HG02852 (cell line): ENCODE data around the gene MSH3.
"Not testable (repeated sequence)": the region's sequence is repeated elsewhere in the genome, so short reads cannot be mapped to it uniquely, and the experiment has no call there.

ENCODE experiments used
- ATAC-seq: cut with Tn5 transposase; IDR thresholded peaks from one replicate; pipeline ENCODE4 v1.9.1; 2021; ENCODE audit warnings: mild to moderate bottlenecking, moderate library complexity; ENCODE audit not compliant: unreplicated experiment

Gene MSH3

DNA sequence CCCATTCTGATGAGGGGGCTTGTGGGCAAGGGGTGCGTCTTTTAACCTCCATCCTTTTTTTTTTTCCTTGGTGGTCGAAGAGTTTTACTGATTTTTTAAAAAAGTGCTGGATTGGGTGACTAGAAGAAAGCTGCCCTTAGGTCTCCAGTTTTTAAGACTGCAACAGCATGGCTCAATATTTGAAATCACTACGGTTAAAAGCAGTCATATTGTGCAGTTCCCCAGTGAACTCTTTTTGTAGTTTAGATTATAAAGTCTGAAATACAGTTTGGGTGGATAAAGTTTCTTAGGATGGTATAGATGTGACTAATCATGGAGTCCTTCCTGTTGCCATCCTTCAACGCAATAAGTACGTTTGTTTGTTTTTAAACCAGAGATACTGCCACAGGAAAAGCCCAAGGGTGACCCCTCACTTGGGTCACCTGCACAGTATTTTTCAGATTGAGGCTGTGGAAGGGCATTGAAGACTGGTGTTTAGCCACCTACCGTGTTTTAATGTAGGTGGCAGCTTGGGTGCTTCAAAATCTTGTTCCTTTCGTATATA is 851 bp downstream of the MSH3 start:
- ATAC-seq: no peak

DNA sequence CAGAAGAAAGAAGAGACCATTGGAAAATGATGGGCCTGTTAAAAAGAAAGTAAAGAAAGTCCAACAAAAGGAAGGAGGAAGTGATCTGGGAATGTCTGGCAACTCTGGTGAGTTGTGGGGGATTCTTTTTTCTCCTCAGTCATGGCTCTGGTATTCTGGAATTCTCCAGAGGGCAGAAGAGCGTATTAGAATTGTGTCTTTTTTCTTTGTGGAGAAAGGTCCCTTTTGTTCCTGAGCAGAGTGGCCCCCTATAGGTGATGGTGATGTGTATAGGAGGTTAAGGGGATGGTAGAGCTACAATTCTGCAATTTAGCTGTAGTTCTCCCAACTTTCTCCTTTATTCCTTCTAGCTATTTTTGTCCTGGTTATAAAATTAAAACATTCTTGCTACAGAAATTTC is 2.0 kb downstream of the MSH3 start:
- no peak for ATAC-seq

DNA sequence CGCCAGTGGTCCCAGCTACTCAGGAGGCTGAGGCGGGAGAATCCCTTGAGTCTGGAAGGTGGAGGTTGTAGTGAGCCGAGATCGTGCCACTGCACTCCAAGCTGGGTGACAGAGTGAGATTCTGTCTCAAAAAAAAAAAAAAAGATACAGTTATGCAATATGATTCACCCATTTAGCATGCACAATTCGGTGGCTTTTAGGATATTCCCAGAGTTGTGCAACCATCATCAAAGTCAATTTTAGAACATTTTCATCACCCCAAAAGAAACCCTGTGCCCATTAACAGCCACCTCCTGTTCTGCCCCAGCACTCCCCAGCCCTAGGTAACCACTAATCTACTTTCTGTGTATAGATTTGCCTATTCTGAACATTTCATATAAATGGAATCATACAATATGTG is 4.7 kb downstream of the MSH3 start:
- no peak for ATAC-seq

DNA sequence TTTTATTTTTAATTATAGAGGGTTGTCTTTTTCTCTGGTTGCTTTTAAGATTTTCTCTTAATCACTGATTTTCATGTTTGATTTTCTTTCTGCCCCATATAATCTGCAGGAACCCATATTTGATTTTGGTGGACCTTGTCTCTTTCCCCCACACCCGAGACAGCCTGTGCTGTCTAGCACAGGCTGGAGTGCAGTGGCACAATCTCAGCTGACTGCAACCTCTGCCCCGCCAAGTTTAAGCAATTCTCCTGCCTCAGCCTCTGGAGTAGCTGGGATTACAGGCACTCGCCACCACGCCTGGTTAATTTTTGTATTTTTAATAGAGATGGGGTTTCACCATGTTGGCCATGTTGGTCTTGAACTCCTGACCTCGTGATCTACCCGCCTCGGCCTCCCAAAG is 6.2 kb downstream of the MSH3 start:
- ATAC-seq: not testable (repeated sequence)

DNA sequence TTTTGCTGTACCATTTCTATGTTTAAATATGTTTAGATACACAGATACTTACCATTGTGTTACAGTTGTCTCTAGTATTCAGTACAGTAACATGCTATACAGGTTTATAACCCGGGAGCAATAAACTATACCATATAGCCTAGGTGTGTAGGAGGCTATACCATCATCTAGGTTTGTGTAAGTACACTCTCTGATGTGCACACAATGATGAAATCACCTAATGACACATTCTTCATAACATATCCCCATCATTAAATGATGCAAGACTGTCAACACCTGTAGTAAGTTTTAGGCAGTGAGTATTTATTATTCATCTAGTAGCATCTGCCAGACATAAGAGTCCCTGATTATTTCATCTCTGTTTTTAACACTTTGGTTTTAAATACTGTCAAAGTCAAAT is 7.7 kb downstream of the MSH3 start:
- ATAC-seq: no peak

DNA sequence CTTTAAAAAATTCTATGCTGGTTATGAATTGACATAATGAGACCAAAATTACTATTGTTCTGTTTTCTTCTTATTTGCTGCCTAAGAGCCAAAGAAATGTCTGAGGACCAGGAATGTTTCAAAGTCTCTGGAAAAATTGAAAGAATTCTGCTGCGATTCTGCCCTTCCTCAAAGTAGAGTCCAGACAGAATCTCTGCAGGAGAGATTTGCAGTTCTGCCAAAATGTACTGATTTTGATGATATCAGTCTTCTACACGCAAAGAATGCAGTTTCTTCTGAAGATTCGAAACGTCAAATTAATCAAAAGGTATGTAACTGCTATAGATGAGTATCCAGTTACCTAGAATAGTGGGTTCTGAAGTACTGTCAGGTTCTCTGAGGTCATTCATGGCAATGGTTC is 10.6 kb downstream of the MSH3 start:
- ATAC-seq: no peak

DNA sequence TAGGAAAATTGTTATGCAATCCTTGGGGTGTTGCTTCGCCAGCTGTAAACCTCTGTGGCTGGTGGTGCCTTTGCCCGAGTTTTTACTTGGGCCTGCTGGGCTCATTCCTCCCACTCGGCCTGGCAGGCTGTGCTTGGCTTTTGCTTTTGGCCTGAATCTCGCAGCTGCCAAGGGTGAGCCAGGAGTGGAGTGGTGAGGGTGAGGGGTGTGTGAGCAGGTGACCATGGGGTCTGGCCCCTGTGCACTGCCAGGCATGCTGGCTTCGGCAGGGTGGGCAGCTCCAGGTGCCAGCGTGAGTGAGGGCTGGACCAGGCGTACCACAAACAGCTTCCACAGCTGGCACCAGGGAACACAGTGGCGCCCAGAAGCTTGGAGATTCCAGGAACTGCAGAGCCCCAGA is 12.9 kb downstream of the MSH3 start:
- no peak for ATAC-seq

DNA sequence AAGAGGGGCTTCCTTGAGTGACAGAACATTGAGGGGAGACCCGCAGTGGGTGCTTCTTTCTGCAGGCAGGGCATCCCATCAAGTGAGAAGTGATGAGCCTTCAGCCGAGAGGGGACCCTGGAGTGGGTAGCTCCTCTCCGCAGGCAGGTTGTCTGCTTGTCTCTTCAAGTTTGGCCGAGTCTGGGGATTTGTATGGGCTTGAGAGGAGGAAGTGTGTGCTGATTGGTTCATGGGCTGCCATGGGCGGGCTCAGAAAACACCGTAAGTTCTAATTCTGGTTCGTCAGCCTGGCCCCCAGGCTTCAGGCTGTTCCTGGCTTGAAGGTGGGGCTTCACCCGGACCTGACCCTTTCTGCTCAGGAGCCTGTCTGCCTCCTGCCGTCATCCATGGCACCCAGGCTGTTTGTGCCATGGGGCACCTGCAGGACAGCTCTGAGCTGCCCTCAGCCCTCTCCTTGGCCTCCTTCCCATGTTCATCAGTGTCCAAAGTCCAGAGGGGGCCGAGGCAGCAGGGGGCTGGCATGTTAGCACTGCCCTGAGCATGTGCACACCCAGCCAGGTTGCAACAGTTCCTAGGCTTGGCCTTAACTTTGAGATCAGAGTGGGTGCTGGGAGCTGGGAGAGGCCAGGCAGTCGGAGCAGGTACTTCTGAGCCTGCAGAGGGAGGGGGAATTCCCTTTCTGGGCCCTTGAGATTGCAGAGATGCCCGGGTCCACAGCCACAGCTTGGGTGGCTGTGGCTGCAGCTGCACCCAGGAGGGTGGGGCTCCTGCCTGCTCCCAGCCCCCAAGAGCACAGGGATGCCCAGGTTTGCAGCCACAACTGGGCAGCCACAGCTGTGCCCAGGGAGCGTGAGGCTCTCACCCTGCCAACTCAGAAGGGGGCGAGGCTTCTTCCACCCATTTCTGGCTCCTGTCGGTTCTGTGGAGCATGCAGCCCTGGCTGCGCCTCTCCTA is 13.8 kb downstream of the MSH3 start:
- peak; percentile 75 for ATAC-seq

DNA sequence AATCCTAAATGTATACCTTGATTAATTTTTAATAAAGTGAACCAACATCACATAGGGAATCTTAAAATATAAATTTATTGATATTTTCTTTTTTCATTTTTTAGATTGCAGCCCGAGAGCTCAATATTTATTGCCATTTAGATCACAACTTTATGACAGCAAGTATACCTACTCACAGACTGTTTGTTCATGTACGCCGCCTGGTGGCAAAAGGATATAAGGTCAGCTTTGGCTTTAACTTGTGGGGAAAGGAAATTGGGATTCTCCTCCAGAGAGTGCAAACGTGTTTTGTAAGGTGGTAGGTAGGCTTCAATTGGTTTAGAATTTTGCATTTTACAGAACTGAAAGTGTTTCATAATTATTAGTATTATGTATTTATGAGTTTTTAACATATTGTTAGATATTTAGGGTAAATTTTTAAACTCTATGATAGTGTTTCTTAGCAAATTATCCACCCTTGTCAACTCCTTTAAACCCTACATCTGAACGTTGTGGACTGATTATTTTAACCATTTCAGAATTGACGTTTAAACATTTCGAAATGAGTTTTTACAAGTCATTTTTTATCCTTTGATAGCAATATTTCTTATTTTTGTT is 17.8 kb downstream of the MSH3 start:
- ATAC-seq: no peak

DNA sequence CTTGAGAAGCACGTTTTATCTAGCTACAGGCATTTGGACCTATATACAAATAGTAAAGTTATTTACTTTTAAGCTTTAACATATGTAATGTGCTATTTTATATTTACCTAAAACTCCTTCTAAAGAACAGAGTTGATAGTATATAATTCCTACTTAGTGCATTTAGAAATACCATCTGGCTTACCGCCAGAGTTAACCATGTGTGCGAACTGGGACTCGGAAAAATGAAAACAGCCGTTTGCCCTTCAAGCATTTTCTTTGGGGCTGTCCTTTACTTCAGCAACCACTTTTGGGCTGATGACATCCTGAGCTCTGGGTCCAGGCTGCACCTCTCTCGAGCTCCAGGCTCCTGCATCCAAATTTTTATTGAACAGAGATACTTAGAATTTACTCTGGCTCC is 22.3 kb downstream of the MSH3 start:
- ATAC-seq: no peak

DNA sequence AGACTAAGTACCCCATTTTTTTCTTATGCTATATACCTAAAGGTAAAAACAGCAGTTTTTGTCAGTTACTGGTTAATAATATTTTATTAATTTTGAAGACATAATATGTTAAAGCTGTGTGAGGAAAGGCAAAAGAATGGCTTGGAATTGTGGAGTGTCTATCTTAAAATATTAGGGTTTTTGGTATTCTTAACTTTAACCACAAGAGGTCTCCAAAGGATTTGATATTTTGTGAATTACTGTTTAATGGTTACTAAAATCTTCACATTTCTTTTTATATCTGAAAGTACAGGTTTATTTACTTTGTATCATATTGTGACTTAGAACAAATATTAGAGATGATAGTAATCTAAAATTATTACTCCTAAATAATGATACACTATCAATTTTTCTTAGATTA is 32.3 kb downstream of the MSH3 start:
- ATAC-seq: no peak

DNA sequence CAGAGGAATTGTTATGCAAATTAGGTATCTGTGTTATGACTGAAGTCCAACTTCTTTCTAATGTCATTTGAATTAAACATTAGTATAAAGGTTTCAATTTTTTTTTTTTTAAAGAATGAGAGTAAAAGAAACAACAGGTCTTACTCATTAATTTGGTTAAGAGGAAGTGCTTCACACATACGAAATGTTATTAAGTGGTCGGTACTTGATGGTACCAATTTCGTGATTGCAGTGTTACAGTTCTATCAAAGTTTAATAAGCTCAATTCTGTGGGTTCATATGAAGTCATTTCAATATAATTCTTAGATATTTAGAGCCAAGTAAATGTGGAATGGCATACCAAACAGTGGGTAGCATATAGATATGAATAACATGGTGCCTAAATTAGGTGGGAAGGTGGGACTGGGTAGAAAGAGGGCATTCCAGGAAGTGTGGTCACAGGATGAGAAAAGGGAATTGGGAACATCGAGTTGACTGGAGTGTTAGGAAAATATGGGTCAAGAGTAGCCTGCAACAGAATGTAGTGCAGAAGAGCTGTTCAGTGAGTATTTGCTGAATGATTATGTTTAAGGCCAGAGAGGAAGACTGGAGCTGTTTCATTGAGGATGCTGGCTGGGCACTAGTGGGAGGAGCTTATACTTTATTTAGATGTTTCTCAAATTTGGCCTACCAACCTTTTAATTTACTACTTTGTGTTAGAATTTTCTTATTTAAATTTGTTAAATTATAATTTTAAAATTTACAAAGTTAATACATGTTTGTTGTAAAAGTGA is 34.4 kb downstream of the MSH3 start:
- no peak for ATAC-seq

DNA sequence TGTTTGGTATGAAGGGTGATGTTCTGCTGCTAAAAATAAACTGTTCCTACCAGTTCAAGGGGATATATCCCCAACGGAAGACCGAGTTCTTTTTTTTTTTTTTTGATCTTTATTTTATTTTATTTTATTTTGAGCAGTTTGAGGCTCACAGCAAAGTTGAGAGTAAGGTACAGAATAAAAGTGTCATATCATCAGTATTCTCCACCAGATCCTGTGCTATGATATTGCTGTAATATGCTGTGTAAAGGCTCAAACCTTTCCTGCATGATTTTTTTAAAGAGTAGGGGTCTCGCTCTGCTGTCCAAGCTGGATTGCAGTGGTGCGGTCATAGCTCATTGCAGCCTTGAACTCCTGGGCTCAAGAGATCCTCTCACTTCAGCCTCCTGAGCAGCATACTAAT is 35.2 kb downstream of the MSH3 start:
- ATAC-seq: no peak

DNA sequence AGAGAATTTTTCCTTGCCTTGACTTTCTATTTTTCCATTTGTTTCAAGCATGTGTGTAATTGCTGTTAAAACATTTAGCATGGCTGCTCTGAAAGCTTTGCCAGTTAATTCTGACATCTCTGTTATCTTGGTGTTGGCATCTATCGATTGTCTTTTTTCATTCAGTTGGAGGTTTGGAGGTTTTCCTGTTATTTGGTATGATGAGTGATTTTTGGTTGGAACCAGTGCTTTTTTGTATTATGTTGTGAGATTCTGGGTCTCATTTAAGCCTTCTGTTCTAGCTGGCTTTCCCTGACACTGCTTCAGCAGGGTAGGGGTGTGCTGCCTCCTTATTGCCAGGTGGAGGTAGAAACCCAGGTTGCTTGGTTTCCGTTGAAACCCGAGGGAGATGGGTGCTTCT is 41.2 kb downstream of the MSH3 start:
- ATAC-seq: no peak

DNA sequence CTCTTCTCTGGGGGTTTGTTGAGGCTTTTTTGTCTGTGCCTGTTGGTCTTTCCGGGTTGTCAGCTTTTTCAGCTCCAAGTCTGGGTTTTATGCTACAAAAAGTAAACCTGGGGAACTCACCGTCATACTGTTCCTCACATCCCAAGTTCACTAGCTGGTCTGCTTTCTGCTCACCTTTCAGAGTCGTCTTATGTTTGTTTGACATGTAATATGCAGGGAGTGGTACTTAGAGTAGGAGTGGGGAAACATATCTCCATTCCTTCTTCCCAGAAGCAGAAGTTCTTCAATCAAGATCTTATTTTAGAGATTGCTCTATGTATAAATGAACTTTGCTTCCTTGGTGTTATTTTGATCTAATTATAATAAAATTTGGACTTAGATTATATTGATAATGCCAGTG is 42.0 kb downstream of the MSH3 start:
- ATAC-seq: no peak

DNA sequence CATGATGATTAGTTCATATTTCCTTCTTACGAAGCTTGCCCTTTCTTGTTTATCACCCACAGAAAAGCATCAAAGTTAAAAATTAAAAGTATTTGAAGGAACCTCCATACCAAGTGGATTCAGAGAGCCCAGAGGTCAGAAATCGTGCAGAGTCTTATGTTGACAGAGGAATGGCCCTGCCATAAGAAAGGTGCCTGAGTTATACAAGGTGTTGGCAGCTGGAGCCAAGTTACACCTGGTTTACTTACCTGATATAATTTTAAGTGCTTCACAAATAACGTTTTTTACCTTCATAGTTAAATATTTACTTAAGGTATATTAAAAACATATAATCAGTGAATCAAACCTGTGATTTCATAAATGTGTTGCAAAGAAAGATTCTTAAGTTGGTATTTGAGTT is 42.6 kb downstream of the MSH3 start:
- ATAC-seq: no peak

DNA sequence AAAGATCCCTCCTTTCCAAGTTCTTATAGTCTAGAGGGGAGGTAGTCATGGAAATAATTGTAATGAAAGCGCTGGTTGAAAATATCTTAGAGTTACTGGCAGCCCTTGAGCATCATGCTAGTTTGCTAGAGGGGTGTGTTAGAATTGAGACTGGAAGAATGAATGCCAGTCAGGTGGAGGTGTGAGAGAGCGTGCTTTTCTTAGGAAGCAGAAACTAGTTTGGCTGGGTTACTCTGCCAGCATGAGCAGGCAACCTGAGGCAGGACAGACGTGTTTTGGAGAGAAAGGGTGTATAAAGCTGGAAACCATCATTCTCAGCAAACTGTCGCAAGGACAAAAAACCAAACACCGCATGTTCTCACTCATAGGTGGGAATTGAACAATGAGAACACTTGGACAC is 43.9 kb downstream of the MSH3 start:
- no peak for ATAC-seq

DNA sequence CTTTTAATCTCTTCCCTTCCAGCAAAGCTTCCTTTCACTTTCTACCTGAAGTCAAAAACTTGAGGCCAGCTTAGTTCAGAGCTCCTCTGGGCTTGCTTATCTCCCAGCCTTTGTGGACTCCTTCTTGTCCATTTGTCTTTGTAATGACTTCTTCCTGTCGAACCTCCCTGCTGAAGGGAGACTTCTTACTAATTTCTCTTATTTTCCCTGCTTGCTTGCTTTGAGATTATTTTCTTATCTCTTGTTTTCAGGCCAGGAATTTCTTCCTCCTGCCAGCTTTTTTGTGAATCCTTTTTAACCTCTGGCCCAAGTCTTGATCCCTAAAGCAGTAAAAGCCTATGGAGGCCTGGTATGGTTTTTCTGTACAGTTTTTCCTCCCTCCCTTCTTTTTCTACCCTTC is 47.1 kb downstream of the MSH3 start:
- ATAC-seq: no peak

DNA sequence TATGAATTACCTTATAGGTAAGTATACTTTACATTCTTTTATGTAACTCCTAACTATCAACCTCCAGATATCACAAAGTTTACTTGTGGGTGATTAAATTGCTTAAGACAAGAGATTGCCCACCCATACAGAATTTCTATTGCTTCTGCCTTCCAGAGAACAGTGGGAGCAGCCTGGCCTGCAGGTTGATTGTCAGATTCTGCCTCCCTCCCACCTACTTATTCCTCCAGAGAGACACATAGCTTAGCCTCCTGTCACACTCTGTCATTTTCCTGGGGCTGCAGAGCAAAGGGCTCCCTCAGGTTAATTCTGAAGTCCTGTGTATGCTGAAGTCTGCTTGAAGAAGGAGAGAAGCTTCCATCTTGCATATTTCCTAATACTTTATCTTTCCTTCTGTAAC is 48.8 kb downstream of the MSH3 start:
- ATAC-seq: no peak

DNA sequence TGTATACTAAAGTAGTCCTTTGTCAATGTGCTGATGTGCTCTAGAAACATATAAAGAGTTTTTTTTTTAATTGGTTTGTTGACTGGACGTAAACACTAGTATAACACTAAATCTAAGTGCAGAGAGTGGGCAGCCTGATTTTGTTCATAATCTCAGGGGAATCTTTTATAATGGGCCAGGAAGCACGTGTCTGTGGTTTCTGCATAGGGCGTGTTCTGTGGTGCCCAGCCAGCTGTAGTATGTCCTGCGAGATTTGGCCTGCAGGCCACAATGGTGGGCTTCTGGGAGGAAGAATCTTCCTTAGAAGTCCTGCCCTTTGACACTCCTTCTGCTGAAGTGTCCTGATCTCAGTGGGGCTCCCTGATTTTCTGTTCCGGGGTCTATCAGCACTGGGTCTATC is 49.3 kb downstream of the MSH3 start:
- no peak for ATAC-seq

DNA sequence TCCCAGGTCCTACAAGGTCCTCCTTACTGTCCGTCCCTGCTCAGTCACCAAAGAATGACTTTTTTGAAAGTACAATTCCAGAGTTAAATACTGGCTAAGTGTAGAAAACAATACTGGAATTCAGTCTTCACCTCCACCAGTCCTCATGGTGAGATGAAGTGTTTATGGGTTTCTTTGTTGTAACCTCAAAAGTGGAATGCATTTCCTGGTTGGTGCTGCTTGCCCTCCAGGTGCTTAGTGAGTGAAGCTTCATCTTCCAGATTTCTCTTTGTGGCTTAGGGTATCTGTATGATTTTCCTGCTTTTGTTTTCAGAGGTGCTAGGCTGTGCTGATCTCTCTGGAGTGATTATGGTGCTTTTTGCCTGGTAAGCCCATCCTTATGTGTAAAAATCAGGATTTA is 49.8 kb downstream of the MSH3 start:
- ATAC-seq: no peak
